Neural cell (in vitro differentiated cells): Measurements from ENCODE around the gene ACP1. TPM values are rescaled to one million over a fixed set of nuclear protein-coding genes. Genes with fewer than 3 reads are reported as not detected.

Experiments used
- H2AFZ ChIP-seq: fragments of 200-600, 300-800 bp; sonication (generic), shearing (Covaris generic); 2 replicates; pipeline ENCODE4 v1.6.0; 2014; ENCODE audit warnings: low read depth, mild to moderate bottlenecking, antibody characterized with exemption, low read length, moderate library complexity
- H3F3A ChIP-seq: fragments of 200-600 bp; shearing (Covaris generic); 2 replicates; pipeline ENCODE4 v1.6.1; 2016; ENCODE audit warnings: mild to moderate bottlenecking, moderate library complexity, mixed read lengths, antibody characterized with exemption, low read length; ENCODE audit not compliant: insufficient read depth, poor library complexity, severe bottlenecking
- H3K27ac ChIP-seq: fragments of 200-600, 300-800 bp; sonication (generic), shearing (Covaris generic); 2 replicates; pipeline ENCODE4 v1.5.1; 2014; ENCODE audit warnings: mild to moderate bottlenecking, low read length, moderate library complexity
- H3K27me3 ChIP-seq: fragments of 300-800, 200-600 bp; sonication (generic), shearing (Covaris generic); 2 replicates; pipeline ENCODE4 v1.6.0; 2014; ENCODE audit warnings: mild to moderate bottlenecking, low read depth, low read length, moderate library complexity; ENCODE audit not compliant: insufficient read depth
- H3K36me3 ChIP-seq: fragments of 300-800, 200-600 bp; sonication (generic), shearing (Covaris generic); 2 replicates; pipeline ENCODE4 v1.5.1; 2014; ENCODE audit warnings: mild to moderate bottlenecking, antibody characterized with exemption, low read length, moderate library complexity; ENCODE audit not compliant: insufficient read depth
- H3K4me2 ChIP-seq: fragments of 300-800, 200-600 bp; sonication (generic), shearing (Covaris generic); 2 replicates; pipeline ENCODE4 v1.6.0; 2014; ENCODE audit warnings: mild to moderate bottlenecking, low read length
- H3K4me3 ChIP-seq: fragments of 300-800, 200-600 bp; sonication (generic), shearing (Covaris generic); 2 replicates; pipeline ENCODE4 v1.5.1; 2014; ENCODE audit warnings: mild to moderate bottlenecking, low read length, moderate library complexity
- H3K79me2 ChIP-seq: fragments of 200-600 bp; shearing (Covaris generic); replicated peaks from 2 replicates; pipeline ENCODE4 v1.6.0; 2014; ENCODE audit warnings: mild to moderate bottlenecking, low read length, moderate library complexity; ENCODE audit not compliant: insufficient read depth
- H3K9ac ChIP-seq: fragments of 300-800, 200-600 bp; sonication (generic), shearing (Covaris generic); 2 replicates; pipeline ENCODE4 v1.6.1; 2016; ENCODE audit warnings: mild to moderate bottlenecking, low read length, mixed read lengths
- H3K9me2 ChIP-seq: fragments of 200-600 bp; shearing (Covaris generic); 2 replicates; pipeline ENCODE4 v1.6.1; 2016; ENCODE audit warnings: mild to moderate bottlenecking, low read length, mixed read lengths; ENCODE audit not compliant: insufficient read depth
- H3K9me3 ChIP-seq: fragments of 200-600, 300-800 bp; sonication (generic), shearing (Covaris generic); 2 replicates; pipeline ENCODE4 v1.6.1; 2016; ENCODE audit warnings: mild to moderate bottlenecking, mixed run types, low read length, moderate library complexity, mixed read lengths
- H4K20me1 ChIP-seq: fragments of 200-600 bp; shearing (Covaris generic); 2 replicates; pipeline ENCODE4 v1.6.1; 2016; ENCODE audit warnings: mild to moderate bottlenecking, mixed run types; ENCODE audit not compliant: insufficient read depth
- CTCF ChIP-seq: fragments of 450-650 bp; IDR thresholded peaks from 2 replicates; pipeline ENCODE4 v1.5.1; 2014; ENCODE audit warnings: antibody characterized with exemption, mild to moderate bottlenecking, moderate library complexity; ENCODE audit not compliant: poor library complexity, severe bottlenecking
- EP300 ChIP-seq: fragments of 450-650 bp; conservative IDR thresholded peaks from 2 replicates; pipeline ENCODE4 v1.6.1; 2014; ENCODE audit warnings: antibody characterized with exemption, mild to moderate bottlenecking, moderate library complexity; ENCODE audit not compliant: poor library complexity, severe bottlenecking
- EZH2 ChIP-seq: fragments of 200-600, 300-800 bp; shearing (Covaris generic), sonication (generic); IDR thresholded peaks from 2 replicates; pipeline ENCODE4 v1.6.1; 2014; ENCODE audit warnings: antibody characterized with exemption, low read length, borderline replicate concordance, mild to moderate bottlenecking; ENCODE audit not compliant: insufficient read depth, poor library complexity, severe bottlenecking
- MXI1 ChIP-seq: fragments of 450-650 bp; conservative IDR thresholded peaks from 2 replicates; pipeline ENCODE4 v1.6.1; 2014; ENCODE audit warnings: antibody characterized with exemption, mild to moderate bottlenecking; ENCODE audit not compliant: poor library complexity, severe bottlenecking
- POLR2AphosphoS5 ChIP-seq: IDR thresholded peaks from 2 replicates; pipeline ENCODE4 v1.6.1; 2012
- RAD21 ChIP-seq: fragments of 450-650 bp; conservative IDR thresholded peaks from 2 replicates; pipeline ENCODE4 v1.6.1; 2014; ENCODE audit warnings: antibody characterized with exemption, mild to moderate bottlenecking, moderate library complexity
- SMC3 ChIP-seq: fragments of 450-650 bp; conservative IDR thresholded peaks from 2 replicates; pipeline ENCODE4 v1.6.1; 2014; ENCODE audit warnings: antibody characterized with exemption, mild to moderate bottlenecking, moderate library complexity; ENCODE audit not compliant: poor library complexity
- TAF1 ChIP-seq: IDR thresholded peaks from 2 replicates; pipeline ENCODE4 v1.6.1; 2012; ENCODE audit warnings: low read depth
- polyA plus RNA-seq: library from polyadenylated mRNA; depleted of rRNA; stranded (reverse); fragments of >200 nt; gene quantifications from 2 replicates; pipeline ENCODE4 v1.2.3, GENCODE V29; 2014
- TF ChIP-seq, protein P1 (sequence below): IDR thresholded peaks from 2 replicates; pipeline ENCODE4 v1.6.1; 2012; ENCODE audit warnings: borderline replicate concordance

ACP1 gene
- polyA plus RNA-seq, 1 donor from 2014 or later = 263 TPM

- H3K36me3 ChIP-seq = no peaks in the 10 kb centered on the region
- no peaks in the 10 kb centered on the region for H3K27me3 ChIP-seq
- H4K20me1 ChIP-seq = no peaks in the 10 kb centered on the region
- H3K9me3 ChIP-seq = peaks cover 5% of the 10 kb centered on the region
- TF ChIP-seq EP300 = no peak
- TF ChIP-seq CTCF = no peak
- no peak for TF ChIP-seq MXI1
- no peak for TF ChIP-seq EZH2
- no peak for TF ChIP-seq SMC3
- TF ChIP-seq, protein P1, sequence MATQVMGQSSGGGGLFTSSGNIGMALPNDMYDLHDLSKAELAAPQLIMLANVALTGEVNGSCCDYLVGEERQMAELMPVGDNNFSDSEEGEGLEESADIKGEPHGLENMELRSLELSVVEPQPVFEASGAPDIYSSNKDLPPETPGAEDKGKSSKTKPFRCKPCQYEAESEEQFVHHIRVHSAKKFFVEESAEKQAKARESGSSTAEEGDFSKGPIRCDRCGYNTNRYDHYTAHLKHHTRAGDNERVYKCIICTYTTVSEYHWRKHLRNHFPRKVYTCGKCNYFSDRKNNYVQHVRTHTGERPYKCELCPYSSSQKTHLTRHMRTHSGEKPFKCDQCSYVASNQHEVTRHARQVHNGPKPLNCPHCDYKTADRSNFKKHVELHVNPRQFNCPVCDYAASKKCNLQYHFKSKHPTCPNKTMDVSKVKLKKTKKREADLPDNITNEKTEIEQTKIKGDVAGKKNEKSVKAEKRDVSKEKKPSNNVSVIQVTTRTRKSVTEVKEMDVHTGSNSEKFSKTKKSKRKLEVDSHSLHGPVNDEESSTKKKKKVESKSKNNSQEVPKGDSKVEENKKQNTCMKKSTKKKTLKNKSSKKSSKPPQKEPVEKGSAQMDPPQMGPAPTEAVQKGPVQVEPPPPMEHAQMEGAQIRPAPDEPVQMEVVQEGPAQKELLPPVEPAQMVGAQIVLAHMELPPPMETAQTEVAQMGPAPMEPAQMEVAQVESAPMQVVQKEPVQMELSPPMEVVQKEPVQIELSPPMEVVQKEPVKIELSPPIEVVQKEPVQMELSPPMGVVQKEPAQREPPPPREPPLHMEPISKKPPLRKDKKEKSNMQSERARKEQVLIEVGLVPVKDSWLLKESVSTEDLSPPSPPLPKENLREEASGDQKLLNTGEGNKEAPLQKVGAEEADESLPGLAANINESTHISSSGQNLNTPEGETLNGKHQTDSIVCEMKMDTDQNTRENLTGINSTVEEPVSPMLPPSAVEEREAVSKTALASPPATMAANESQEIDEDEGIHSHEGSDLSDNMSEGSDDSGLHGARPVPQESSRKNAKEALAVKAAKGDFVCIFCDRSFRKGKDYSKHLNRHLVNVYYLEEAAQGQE = no peak
- TF ChIP-seq RAD21 = no peak
- TF ChIP-seq TAF1 = no peak
- no peak for TF ChIP-seq POLR2AphosphoS5
- H3K27ac ChIP-seq = peak within 1 kb of the TSS; percentile 80
- peaks cover 40% of the 10 kb centered on the region for H3K79me2 ChIP-seq
- H3F3A ChIP-seq = no peaks in the 10 kb centered on the region
- H3K9me2 ChIP-seq = no peaks in the 10 kb centered on the region
- H2AFZ ChIP-seq = peak within 1 kb of the TSS; percentile 80
- H3K4me2 ChIP-seq = peak within 1 kb of the TSS; percentile 96
- H3K9ac ChIP-seq = peak within 1 kb of the TSS; percentile 88
- peak within 1 kb of the TSS; percentile 97 for H3K4me3 ChIP-seq
Observed at GRCh38 chr2:263774-264492, 814 bp upstream of the ACP1 start, which contains the start of gene SH3YL1. Gene SH3YL1 (minus strand): TSS chr2:264032. CDS start chr2:263984, 48 bp downstream.

DNA sequence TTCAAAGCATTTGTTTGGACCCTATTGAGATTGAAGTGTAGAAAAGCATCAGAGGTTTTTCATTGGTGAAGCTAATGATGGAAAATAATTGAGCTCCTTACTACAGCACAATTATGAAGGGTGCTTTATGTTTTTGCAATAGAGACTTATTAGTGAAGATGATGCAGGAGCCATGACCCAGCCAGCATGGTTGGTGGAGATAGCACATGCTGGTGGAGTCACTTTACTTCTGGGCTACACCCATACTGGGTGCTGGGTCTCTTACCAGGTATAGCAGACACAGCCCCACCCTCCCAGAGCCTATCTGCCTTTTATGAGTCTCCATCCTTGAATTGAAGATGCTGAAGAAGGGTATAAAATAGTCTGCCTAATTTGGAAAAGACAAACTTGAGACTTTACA, 3.6 kb downstream of the ACP1 start:
- no peak overlapping the region for H2AFZ ChIP-seq

More for the DNA sequence above, 3.6 kb downstream of the ACP1 start:
- Histone ChIP-seq H4K20me1 (peaks cover 3% of the 10 kb centered on the region), H3K79me2 (peaks cover 77% of the 10 kb centered on the region), H3K36me3 (no peaks in the 10 kb centered on the region), H3K4me2 (no peak overlapping the region), H3F3A (no peaks in the 10 kb centered on the region), H3K9me2 (no peaks in the 10 kb centered on the region), H3K27ac (no peak overlapping the region), H3K27me3 (no peaks in the 10 kb centered on the region), H3K9ac (no peak overlapping the region), H3K9me3 (no peaks in the 10 kb centered on the region), H3K4me3 (no peak overlapping the region)
- TF ChIP-seq EP300 = no peak
- TF ChIP-seq CTCF = no peak
- TF ChIP-seq, protein P1 = no peak
- no peak for TF ChIP-seq POLR2AphosphoS5
- no peak for TF ChIP-seq RAD21
- no peak for TF ChIP-seq SMC3
- TF ChIP-seq EZH2 = no peak
- TF ChIP-seq MXI1 = no peak
